Fibroblast of the conjunctiva (primary cell): Measurements from ENCODE around the gene EP400.

Experiments
- DNase-seq: peaks from one replicate; pipeline ENCODE4 v3.0.0-alpha.2; 2010; ENCODE audit warnings: low read depth

Gene EP400

GRCh38 chr12:131911851-131912477 lies 37.8 kb upstream of the EP400 start:
- DNase-seq: no peak

- peak; percentile 75 for DNase-seq
Measured at GRCh38 chr12:131912518-131913274, 37.0 kb upstream of the EP400 start.

DNA sequence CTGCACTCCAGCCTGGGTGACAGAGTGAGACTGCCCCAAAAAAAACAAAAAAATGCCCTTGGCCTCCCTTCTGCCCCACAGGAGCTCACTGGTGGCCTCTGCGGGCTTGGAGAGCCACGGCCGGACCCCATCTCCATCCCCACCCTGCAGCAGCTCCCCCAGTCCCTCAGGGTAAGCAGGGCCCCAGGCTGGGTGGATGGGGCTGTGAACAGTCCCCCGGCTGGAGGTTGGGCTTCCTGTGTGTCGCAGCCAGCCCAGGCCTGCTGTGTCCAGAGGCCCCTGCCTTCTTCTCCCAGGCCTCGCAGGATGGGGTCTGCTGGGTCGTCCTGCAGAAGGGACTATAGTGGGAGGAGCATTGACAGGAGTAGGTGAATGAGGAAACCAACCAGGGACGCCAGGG lies 36.1 kb upstream of the EP400 start:
- no peak for DNase-seq

DNA sequence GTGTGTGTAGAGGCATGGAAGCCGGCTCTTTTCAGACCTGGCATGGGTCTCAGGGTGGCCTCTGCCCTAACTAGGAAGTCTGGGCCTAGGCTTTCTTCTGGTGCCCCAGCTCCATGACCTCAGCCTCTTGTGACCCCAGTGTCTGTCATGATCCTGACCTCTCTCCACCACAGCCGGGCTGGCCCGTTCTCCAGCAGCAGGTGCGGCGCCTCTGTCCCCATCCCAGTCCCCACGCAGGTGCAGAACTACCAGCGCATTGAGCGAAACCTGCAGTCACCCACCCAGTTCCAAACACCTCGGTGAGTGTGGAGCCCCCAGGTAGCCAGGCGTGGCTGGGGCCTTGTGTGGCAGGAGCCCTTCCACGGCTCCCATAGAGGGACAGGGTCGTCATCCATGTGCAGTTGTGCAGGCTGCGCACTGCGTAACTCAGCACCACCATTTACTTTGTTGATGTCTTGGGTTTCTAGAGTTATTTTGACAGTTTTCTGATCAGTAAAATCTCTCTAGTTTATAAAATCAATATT lies 35.5 kb upstream of the EP400 start:
- DNase-seq: no peak

DNA sequence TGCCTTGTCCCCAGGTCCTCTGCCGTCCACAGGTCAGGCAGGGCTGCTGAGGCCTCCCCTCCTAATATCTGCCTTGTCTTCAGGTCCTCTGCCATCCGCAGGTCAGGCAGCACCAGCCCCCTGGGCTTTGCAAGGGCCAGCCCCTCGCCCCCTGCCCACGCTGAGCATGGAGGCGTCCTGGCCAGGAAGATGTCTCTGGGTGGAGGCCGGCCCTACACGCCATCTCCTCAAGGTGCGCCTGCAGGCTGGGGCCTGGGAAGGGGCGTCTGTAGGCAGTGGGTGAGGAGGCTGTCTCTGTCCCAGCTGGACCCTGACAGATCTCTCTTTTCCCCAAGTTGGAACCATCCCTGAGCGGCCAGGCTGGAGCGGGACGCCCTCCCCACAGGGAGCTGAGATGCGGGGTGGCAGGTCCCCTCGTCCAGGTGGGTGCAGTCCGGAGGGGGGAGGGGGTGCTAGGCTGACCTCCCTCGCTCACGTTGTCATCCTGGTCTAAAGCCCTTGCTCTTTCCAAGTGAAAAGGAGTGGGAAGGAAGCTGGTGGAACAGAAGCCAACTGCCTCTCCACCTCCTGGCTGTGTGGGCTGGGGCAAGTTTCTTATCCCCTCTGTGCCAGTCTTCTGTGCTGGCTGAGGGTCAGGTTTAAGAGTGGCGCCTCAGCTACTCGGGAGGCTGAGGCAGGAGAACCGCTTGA lies 34.6 kb upstream of the EP400 start:
- no peak for DNase-seq

- DNase-seq: no peak
Measured at GRCh38 chr12:131915823-131916222, 33.9 kb upstream of the EP400 start.

DNA sequence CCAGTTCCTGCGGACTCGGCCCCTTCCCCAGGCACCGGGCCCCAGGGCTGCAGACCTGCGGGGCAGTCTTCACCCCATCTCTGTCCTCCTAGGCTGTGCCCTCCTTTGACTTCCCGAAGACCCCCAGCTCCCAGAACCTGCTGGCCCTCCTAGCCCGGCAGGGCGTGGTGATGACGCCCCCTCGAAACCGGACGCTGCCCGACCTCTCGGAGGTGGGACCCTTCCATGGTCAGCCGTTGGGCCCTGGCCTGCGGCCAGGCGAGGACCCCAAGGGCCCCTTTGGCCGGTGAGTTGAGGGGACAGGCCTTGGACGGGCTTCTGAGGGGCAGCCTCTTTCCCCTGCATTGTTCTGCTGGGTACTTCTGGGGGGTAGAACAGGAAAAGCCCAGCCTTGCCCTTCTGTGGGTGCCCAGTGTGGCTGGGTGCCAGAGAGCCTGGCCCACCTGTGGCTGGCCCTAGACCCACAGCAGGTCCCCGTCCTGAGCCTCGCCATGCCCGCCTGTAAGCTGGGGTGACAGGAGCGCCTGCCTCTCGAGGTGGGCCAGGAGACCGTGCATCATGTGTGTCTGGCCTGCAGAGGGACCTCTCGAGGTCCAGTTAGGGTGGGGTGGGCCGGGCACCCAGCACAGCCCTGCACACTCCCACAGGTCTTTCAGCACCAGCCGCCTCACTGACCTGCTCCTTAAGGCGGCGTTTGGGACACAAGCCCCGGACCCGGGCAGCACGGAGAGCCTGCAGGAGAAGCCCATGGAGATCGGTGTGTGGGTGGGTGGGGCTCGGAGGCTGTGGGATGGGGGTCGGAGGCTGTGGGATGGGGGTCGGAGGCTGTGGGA lies 33.2 kb upstream of the EP400 start:
- no peak for DNase-seq

GRCh38 chr12:131917139-131917710 lies 32.5 kb upstream of the EP400 start:
- DNase-seq: no peak

DNA sequence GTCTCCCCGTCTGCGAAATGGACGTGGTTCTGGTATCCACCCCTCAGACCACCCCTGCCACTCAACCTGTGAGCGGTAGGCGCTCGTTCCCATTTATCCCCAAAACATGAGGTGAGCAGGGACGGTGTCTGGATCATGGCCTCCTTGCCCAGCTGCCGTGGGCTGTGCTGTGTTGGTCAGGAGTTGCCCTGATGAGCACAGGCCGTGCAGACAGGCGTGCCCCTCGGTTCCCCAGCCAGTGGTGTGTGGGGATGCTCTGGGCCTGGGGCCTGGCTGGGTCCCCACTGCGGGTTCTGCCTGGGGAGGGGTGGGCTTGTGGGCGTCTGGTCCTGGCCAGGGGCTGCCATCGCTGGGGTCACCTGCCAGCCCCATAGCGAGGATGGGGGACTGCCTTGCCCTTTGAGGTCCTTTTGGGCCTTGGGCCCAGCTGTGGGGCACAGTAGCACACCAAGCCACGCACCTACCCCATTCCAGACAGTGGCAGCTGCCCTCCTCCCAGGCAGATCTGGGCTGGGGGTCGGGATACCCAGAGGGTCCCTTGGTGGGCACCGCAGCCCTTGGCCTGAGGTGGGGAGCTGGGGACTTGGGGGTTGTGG lies 31.9 kb upstream of the EP400 start:
- no peak for DNase-seq

GRCh38 chr12:131918311-131919050 lies 31.3 kb upstream of the EP400 start:
- DNase-seq: no peak

DNA sequence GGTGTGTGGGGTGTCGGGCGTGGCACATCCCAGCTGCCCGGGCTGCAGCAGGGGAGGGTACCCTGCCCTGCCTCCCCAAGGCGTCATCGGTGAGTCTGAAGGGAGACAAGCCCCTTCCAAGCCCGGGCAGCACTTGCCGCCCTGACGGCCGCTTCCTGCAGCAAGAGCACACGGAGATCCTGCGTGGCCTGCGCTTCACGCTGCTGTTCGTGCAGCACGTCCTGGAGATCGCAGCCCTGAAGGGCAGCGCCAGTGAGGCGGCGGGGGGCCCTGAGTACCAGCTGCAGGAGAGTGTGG lies 30.7 kb upstream of the EP400 start:
- DNase-seq: no peak

DNA sequence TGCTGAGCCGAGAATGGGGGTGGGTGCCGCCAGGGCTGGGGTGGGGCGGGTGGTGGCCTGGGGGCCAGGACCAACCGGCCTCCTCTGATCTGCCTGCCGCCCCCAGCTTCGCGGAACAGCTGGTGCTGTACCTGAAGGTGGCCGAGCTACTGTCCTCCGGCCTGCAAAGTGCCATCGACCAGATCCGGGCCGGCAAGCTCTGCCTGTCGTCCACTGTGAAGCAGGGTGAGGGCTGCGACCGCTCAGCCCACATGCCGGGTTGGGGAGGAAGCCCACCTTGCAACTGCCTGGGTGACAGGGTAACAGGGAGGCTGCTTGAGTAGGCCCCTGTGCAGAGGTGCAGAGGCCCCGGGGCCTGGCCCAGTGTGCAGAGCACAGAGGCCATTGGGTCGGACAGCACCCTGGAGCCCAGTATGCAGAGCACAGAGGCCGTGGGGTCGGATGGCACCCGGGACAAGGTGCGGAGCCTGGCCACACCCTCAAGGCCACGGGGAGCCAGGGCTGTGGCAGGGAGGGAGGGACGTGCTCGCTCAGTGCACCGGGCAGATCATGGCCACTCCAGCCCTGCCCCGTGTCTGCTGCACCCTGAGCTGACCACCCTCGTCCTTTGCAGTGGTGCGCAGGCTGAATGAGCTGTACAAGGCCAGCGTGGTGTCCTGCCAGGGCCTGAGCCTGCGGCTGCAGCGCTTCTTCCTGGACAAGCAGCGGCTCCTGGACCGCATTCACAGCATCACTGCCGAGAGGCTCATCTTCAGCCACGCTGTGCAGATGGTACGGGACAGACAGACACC lies 30.2 kb upstream of the EP400 start:
- no peak for DNase-seq

- DNase-seq: no peak
Measured at GRCh38 chr12:131920157-131920508, 29.6 kb upstream of the EP400 start.

DNA sequence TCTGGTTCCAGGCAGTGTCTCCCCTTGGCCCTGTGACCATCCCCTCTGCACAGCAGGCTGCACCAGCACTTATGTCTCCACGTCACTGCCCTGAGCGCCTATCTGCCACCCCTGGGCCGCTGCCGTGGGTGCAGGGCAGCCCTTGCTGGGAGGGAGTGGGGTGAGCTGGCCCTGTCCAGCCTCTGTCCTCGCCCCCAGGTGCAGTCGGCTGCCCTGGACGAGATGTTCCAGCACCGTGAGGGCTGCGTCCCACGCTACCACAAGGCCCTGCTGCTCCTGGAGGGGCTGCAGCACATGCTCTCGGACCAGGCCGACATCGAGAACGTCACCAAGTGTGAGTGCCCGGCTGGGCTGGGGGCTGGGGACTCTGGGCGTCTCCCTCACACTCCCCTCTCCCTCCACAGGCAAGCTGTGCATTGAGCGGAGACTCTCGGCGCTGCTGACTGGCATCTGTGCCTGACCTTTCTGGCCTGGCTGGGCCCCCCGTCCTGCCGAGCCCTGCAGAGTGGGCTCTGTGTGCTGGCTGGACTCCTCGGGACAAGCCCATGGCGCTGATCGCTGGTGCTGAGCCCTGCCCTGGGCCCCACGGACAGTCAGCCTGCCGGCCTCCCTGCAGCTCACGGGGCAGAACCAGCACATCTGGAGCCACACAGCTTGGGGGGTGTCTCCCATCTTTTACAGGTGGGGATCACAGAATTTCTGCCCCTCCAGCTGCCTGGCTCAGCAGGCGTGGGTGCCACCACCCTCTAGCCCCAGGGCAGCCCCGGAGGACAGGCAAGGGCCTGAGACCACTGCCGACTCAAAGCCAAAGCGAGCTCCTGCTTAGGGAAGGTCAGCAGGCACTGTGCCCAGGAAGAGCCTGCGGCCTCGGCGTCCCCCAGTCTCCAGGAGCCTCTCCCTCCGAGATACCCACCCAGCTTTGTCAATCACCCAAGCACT lies 28.6 kb upstream of the EP400 start:
- DNase-seq: no peak

- DNase-seq: no peak
Measured at GRCh38 chr12:131921866-131922769, 27.6 kb upstream of the EP400 start.

DNA sequence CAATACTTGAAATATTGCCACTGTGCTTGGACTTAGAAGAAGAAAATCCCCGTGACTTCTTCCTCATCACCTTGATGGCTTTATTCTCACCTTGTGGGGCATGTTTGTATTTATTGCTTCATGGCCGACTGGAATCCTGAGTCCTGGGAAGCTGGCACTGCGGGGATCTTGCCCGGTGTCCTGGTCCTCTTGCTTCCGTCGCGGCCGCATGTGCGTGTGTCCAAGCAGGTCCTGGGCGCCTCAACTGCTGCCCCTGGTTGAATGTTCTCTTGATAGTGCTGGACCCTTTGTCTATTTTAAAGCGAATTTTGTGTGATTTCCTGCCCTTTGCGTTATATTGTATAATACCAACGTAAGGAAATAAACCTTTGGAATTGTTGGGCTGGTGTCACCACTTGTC lies 27.0 kb upstream of the EP400 start:
- no peak for DNase-seq

DNA sequence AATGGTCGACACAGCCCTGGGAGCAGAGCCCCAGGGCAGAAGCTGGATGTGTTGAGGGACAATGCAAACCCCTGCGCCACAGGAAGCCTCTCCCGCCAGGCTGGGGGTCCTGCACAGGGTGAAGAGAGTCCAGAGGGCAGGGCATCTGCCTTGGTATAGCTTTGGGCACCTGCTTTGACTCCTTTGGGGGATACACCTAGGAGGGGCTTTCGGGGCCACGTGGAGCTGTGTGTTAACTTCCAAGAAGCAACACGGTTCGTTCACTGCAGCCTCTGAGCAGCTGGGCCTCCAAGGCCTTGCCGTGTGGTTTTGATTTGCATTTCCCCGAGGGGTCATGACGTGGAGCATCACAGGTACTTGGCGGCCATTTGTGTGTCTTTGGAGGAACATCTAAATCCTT lies 26.5 kb upstream of the EP400 start:
- DNase-seq: no peak
